NCI-H1930 (cell line): Measurements from ENCODE around the gene SAPCD1.
A peak's percentile ranks its signal among the peaks of the same experiment; 100 is the strongest.
"Not testable (repeated sequence)": the region's sequence is repeated elsewhere in the genome, so short reads cannot be mapped to it uniquely, and the experiment has no call there.

Experiments
- DNase-seq, 2 experiments: peaks; one replicate each; lab custom pipeline; 2025; lab: John Stamatoyannopoulos, UW

Gene SAPCD1

GRCh38 chr6:31799781-31800180 is 37.3 kb downstream of the SAPCD1 start:
- no peak for DNase-seq

DNA sequence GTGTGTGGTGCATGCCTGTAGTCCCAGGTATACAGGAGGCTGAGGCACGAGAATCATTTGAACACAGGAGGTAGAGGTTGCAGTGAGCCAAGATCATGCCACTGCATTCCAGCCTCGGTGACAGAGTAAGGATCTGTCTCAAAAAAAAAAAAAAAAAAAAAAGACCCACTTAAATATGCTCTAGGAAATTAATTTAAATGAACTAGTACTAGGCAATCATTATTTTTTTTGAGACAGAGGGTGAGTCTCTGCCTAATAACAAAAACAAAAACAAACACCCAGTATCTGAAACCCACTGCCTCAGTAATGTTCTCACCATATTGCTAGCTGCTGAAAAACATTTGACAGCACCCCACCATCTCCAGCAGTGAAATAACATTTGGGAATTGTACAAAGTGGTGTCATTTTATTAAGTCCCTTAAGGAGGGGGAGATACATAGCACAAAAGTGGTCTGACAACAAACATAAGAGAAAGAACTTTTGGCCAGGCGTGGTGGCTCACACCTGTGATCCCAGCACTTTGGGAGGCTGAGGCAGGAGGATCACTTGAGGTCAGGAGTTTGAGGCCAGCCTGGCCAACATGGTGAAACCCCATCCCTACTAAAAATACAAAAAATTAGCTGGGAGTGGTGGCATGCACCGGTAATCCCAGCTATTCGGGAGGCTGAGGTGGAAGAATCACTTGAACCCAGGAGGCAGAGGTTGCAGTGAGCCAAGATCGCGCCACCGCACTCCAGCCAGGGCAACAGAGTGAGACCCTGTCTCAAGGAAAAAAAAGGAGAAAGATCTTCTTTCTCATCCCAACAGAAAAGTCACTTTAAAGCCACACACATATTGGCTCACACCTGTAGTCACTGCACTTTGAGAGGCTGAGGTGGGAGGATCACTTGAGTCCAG is 38.8 kb downstream of the SAPCD1 start:
- DNase-seq, result not testable (repeated sequence)

- DNase-seq, result no peak
Measured at GRCh38 chr6:31805939-31806469, 43.5 kb downstream of the SAPCD1 start.

GRCh38 chr6:31806470-31807272 is 44.2 kb downstream of the SAPCD1 start, which contains the start of gene LSM2:
Gene LSM2, minus strand, starts transcription at chr6:31806966. Its CDS starts 209 bp downstream, at chr6:31806757.
- DNase-seq, result peak; percentile 93 to 95

DNA sequence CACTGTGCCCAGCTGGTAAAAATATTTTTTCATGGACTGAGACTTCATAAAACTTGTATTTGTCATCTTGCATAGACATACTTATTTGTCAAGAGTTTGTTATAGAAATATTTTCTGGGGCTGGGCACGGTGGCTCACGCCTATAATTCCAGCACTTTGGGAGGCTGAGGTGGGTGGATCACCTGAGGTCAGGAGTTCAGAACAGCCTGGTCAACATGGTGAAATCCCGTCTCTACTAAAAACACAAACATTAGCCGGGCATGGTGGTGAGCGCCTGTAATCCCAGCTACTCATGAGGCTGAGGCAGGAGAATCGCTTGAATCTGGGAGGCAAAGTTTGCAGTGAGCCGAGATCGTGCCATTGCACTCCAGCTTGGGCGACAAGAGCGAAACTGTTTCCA is 46.1 kb downstream of the SAPCD1 start:
- not testable (repeated sequence) for DNase-seq

DNA sequence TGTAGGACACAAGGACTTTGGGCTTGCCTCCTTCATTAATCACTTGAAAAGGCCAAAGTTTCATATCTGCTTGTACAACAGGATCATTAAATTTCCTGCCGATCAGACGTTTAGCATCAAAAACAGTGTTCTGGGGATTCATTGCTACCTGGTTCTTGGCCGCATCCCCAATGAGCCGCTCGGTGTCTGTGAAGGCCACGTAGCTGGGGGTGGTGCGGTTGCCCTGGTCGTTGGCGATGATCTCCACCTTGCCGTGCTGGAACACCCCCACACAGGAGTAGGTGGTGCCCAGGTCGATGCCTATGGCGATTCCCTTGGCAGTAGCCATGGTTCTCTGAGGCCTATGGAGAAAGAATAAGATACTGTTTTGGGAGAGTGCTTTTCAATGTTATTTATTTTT is 49.2 kb downstream of the SAPCD1 start:
- no peak for DNase-seq

DNA sequence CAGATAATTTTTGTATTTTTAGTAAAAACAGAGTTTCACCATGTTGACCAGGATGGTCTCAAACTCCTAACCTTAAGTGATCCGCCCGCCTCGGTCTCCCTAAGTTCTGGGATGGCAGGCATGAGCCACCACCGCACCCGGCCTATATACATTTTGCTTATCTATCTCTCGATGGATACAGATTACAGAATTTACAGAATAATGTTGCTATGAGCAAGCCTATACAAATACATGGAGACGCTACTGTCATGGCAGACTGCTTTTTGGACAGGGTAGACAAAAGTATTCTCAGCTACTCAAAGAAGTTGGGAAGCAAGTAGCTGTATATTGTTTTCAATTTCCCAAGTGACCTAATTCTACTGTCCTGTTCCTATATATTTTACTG is 51.0 kb downstream of the SAPCD1 start:
- DNase-seq, result no peak
